Measurements from ENCODE around the gene MSH5. TPM values are rescaled to one million over a fixed set of nuclear protein-coding genes. Genes with fewer than 3 reads are reported as not detected.
A peak's percentile ranks its signal among the peaks of the same experiment; 100 is the strongest.

Gene MSH5
- total and polyA plus RNA-seq, 2 of the 13 experiments (the other 11 are each of a cell fraction or from before 2014, with no cell fraction given), result 10.2 to 38.7 TPM

DNA sequence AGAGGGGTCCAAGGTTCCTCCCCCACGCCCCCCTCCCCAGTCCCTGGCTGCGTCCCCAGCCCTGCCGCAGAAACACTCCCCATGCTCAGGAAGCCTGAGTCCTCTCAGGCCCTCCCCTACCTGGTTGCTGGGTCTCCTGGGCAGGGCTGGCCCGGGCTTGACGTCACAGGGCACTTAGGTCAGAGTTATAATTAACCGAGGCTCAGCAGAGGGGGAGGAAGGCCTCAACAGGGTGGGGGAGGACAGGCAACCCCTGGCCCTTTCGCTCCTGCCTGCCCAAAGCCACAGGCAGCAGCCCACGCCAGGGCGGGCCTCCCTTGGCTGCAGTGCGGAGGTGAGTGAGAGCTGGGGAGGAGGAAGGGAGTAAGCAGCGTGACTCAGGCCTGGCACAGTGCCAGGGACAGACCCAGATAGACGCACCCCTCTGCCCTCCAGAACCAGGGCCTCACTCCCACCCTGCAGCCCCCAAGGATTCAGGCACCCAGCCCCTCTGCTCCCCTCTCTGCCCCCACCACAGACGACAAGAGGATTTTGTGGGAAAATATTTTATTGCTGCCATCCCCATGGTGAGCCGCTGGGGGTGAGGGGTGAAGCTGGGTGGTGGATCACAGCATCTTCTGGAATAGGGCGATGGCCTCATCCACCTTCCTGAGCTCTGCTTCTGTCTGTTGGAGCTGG lies 37.3 kb downstream of the MSH5 start, which contains the start of gene VWA7 (continued):
- peak; percentile 42 for TF ChIP-seq XRCC5 (optimal IDR thresholded peaks at IDR 0.05; ENCODE audit: low read length)
- TF ChIP-seq MAX (IDR thresholded peaks at IDR 0.05), result peak; percentile 64; the same call in 1 of the 2 replicates
- TF ChIP-seq ZNF567 (CRISPR knock-in tag; IDR thresholded peaks at IDR 0.05; ENCODE audit: borderline replicate concordance), result no peak
- TF ChIP-seq RARA (CRISPR knock-in tag; IDR thresholded peaks at IDR 0.05), result peak; percentile 82
- TF ChIP-seq, protein P1, sequence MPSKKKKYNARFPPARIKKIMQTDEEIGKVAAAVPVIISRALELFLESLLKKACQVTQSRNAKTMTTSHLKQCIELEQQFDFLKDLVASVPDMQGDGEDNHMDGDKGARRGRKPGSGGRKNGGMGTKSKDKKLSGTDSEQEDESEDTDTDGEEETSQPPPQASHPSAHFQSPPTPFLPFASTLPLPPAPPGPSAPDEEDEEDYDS (CRISPR knock-in tag; IDR thresholded peaks at IDR 0.05), result peak; percentile 56; the same call in 1 of the 2 replicates
- TF ChIP-seq KDM5B (CRISPR knock-in tag; IDR thresholded peaks at IDR 0.05; ENCODE audit: borderline replicate concordance), result peak; percentile 58; the same call in 1 of the 2 replicates
- TF ChIP-seq ZFX (CRISPR knock-in tag; IDR thresholded peaks at IDR 0.05; ENCODE audit: low read depth), result peak; percentile 80
- peak; percentile 34 for TF ChIP-seq SRSF1 (optimal IDR thresholded peaks at IDR 0.05; ENCODE audit: low read depth, low read length)
- peak; percentile 82 for TF ChIP-seq TARDBP (CRISPR knock-in tag; IDR thresholded peaks at IDR 0.05)
- peak; percentile 94 for TF ChIP-seq AGO1 (IDR thresholded peaks at IDR 0.05; ENCODE audit: low read depth, low read length, poor library complexity, severe bottlenecking)
- TF ChIP-seq KDM1A (CRISPR knock-in tag; IDR thresholded peaks at IDR 0.05), result 0 out of 2 replicates have a peak, but pooled peaks have one; percentile 25
- peak; percentile 83 for TF ChIP-seq ZNF772 (CRISPR knock-in tag; IDR thresholded peaks at IDR 0.05)
- 0 out of 2 replicates have a peak, but pooled peaks have one; percentile 18 for TF ChIP-seq GATA4 (IDR thresholded peaks at IDR 0.05; ENCODE audit: borderline replicate concordance, low read depth)
- peak; percentile 63 for TF ChIP-seq FOXO1 (CRISPR knock-in tag; IDR thresholded peaks at IDR 0.05)
- TF ChIP-seq, protein P2, sequence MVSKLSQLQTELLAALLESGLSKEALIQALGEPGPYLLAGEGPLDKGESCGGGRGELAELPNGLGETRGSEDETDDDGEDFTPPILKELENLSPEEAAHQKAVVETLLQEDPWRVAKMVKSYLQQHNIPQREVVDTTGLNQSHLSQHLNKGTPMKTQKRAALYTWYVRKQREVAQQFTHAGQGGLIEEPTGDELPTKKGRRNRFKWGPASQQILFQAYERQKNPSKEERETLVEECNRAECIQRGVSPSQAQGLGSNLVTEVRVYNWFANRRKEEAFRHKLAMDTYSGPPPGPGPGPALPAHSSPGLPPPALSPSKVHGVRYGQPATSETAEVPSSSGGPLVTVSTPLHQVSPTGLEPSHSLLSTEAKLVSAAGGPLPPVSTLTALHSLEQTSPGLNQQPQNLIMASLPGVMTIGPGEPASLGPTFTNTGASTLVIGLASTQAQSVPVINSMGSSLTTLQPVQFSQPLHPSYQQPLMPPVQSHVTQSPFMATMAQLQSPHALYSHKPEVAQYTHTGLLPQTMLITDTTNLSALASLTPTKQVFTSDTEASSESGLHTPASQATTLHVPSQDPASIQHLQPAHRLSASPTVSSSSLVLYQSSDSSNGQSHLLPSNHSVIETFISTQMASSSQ (IDR thresholded peaks at IDR 0.05; ENCODE audit: low read depth), result peak; percentile 76
- TF ChIP-seq, protein P2 (CRISPR knock-in tag; IDR thresholded peaks at IDR 0.05; ENCODE audit: borderline replicate concordance), result peak; percentile 43; the same call in 1 of the 2 replicates
- peak; percentile 75; the same call in 1 of the 2 replicates for TF ChIP-seq ZNF350 (CRISPR knock-in tag; IDR thresholded peaks at IDR 0.05; ENCODE audit: borderline replicate concordance, low read depth)
- TF ChIP-seq ZNF614 (CRISPR knock-in tag; IDR thresholded peaks at IDR 0.05; ENCODE audit: borderline replicate concordance), result 0 out of 2 replicates have a peak, but pooled peaks have one; percentile 49
- TF ChIP-seq ZNF441 (CRISPR knock-in tag; IDR thresholded peaks at IDR 0.05; ENCODE audit: borderline replicate concordance), result 0 out of 2 replicates have a peak, but pooled peaks have one; percentile 47
- TF ChIP-seq, protein P3, sequence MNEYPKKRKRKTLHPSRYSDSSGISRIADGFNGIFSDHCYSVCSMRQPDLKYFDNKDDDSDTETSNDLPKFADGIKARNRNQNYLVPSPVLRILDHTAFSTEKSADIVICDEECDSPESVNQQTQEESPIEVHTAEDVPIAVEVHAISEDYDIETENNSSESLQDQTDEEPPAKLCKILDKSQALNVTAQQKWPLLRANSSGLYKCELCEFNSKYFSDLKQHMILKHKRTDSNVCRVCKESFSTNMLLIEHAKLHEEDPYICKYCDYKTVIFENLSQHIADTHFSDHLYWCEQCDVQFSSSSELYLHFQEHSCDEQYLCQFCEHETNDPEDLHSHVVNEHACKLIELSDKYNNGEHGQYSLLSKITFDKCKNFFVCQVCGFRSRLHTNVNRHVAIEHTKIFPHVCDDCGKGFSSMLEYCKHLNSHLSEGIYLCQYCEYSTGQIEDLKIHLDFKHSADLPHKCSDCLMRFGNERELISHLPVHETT (CRISPR knock-in tag; conservative IDR thresholded peaks at IDR 0.05), result 0 out of 2 replicates have a peak, but pooled peaks have one; percentile 45
- TF ChIP-seq ZNF136 (CRISPR knock-in tag; IDR thresholded peaks at IDR 0.05; ENCODE audit: low read depth), result 0 out of 2 replicates have a peak, but pooled peaks have one; percentile 66

Data from HepG2 (cell line).